DND-41 (cell line): Measurements from ENCODE around the gene TMEM94.

Source experiments
- CTCF ChIP-seq: IDR thresholded peaks from 2 replicates; pipeline ENCODE4 v1.5.1; 2012; ENCODE audit warnings: borderline replicate concordance, low read length, moderate library complexity, mild to moderate bottlenecking; ENCODE audit not compliant: poor library complexity, severe bottlenecking; ENCODE audit errors: extremely low read depth
- EZH2 ChIP-seq: IDR thresholded peaks from 3 replicates; pipeline ENCODE4 v1.6.1; 2012; ENCODE audit warnings: borderline replicate concordance, low read depth, mild to moderate bottlenecking, moderate library complexity, low read length, inconsistent platforms; ENCODE audit not compliant: severe bottlenecking

DNA sequence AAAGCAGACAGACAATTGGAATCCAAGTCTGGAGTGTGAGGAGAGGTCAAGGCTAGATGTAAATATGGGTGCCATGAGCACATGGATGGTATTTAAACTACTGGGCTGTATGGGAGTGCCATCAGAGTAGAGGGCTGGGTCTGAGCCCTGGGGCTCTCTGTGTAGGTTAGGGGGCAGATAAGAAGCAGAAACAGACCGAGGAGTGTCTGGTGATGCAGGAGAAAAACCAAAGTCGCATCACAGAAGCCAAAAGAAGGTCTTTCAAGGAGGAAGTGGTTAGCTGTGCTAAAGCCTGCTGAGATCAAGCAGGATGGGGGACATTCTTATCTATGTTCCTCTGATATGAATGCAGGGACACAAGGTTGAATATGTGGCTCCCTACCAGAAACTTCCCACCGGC lies 61.8 kb downstream of the TMEM94 start:
- no peak for TF ChIP-seq CTCF
- no peak for TF ChIP-seq EZH2
